HCT116 (cell line): Measurements from ENCODE around the gene HOXC4.

ENCODE experiments used
- ATF3 ChIP-seq: IDR thresholded peaks from 2 replicates; pipeline ENCODE4 v1.6.1; 2012
- CBX3 ChIP-seq: IDR thresholded peaks from 2 replicates; pipeline ENCODE4 v1.6.1; 2012; ENCODE audit warnings: low read depth
- CEBPB ChIP-seq: IDR thresholded peaks from 2 replicates; pipeline ENCODE4 v1.6.1; 2012; ENCODE audit warnings: low read depth
- EZH2 ChIP-seq: fragments of 200-600 bp; sonication (generic); IDR thresholded peaks from 2 replicates; pipeline ENCODE4 v1.6.1; 2017; ENCODE audit warnings: antibody characterized with exemption, mixed run types
- FOSL1 ChIP-seq: IDR thresholded peaks from 2 replicates; pipeline ENCODE4 v1.6.1; 2012; ENCODE audit warnings: low read depth
- JUND ChIP-seq: IDR thresholded peaks from 2 replicates; pipeline ENCODE4 v1.6.1; 2012
- POLR2A ChIP-seq: IDR thresholded peaks from 2 replicates; pipeline ENCODE4 v1.7.0; 2011; ENCODE audit warnings: borderline replicate concordance; ENCODE audit not compliant: insufficient read depth, insufficient read length; ENCODE audit errors: extremely low read depth
- SIN3A ChIP-seq: IDR thresholded peaks from 2 replicates; pipeline ENCODE4 v1.6.1; 2012; ENCODE audit warnings: low read depth
- SRF ChIP-seq: IDR thresholded peaks from 2 replicates; pipeline ENCODE4 v1.6.1; 2012; ENCODE audit warnings: low read depth
- TF ChIP-seq, protein P1 (sequence below): IDR thresholded peaks from 2 replicates; pipeline ENCODE4 v1.6.1; 2011; ENCODE audit warnings: mild to moderate bottlenecking, low read length, moderate library complexity; ENCODE audit not compliant: insufficient replicate concordance; ENCODE audit errors: extremely low read depth
- TF ChIP-seq, protein P2 (sequence below): IDR thresholded peaks from 2 replicates; pipeline ENCODE4 v1.6.1; 2012; ENCODE audit warnings: low read depth
- TF ChIP-seq, protein P3 (sequence below), 3 experiments: fragments of 200-600 bp in 1 of 3; sonication (generic) in 1 of 3; IDR thresholded peaks in 2 of 3; conservative IDR thresholded peaks in 1 of 3; 2 replicates each; pipeline ENCODE4 v1.5.1; 2012 to 2017; ENCODE audit warnings: low read depth in 2 of 3, low read length in 2 of 3, antibody characterized with exemption in 1 of 3, borderline replicate concordance in 1 of 3, control low read depth in 1 of 3, mild to moderate bottlenecking in 1 of 3, mixed read lengths in 1 of 3, mixed run types in 1 of 3, moderate library complexity in 1 of 3; ENCODE audit not compliant: insufficient read depth in 1 of 3

DNA sequence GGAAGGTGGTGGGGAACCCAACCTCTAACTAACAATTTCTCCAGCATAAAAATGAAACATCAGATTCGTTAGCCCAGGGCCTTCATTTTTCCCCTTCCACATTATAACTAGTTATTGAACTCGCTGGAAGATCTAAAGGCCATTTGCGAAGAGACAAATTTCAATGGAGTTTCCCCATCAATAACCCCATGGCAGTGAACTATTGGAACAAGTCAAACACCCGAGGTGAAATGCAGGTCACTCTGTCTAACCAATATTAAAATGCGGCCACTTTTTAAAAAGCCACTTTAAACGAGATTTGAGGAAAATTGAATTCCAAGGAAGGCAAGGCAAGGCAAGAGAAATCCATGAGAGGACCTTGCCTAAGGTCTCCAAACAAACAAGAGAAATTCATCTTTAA is 4.5 kb upstream of the HOXC4 start:
- no peak for TF ChIP-seq CEBPB
- TF ChIP-seq, protein P1, sequence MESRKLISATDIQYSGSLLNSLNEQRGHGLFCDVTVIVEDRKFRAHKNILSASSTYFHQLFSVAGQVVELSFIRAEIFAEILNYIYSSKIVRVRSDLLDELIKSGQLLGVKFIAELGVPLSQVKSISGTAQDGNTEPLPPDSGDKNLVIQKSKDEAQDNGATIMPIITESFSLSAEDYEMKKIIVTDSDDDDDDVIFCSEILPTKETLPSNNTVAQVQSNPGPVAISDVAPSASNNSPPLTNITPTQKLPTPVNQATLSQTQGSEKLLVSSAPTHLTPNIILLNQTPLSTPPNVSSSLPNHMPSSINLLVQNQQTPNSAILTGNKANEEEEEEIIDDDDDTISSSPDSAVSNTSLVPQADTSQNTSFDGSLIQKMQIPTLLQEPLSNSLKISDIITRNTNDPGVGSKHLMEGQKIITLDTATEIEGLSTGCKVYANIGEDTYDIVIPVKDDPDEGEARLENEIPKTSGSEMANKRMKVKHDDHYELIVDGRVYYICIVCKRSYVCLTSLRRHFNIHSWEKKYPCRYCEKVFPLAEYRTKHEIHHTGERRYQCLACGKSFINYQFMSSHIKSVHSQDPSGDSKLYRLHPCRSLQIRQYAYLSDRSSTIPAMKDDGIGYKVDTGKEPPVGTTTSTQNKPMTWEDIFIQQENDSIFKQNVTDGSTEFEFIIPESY = no peak
- TF ChIP-seq, protein P2, sequence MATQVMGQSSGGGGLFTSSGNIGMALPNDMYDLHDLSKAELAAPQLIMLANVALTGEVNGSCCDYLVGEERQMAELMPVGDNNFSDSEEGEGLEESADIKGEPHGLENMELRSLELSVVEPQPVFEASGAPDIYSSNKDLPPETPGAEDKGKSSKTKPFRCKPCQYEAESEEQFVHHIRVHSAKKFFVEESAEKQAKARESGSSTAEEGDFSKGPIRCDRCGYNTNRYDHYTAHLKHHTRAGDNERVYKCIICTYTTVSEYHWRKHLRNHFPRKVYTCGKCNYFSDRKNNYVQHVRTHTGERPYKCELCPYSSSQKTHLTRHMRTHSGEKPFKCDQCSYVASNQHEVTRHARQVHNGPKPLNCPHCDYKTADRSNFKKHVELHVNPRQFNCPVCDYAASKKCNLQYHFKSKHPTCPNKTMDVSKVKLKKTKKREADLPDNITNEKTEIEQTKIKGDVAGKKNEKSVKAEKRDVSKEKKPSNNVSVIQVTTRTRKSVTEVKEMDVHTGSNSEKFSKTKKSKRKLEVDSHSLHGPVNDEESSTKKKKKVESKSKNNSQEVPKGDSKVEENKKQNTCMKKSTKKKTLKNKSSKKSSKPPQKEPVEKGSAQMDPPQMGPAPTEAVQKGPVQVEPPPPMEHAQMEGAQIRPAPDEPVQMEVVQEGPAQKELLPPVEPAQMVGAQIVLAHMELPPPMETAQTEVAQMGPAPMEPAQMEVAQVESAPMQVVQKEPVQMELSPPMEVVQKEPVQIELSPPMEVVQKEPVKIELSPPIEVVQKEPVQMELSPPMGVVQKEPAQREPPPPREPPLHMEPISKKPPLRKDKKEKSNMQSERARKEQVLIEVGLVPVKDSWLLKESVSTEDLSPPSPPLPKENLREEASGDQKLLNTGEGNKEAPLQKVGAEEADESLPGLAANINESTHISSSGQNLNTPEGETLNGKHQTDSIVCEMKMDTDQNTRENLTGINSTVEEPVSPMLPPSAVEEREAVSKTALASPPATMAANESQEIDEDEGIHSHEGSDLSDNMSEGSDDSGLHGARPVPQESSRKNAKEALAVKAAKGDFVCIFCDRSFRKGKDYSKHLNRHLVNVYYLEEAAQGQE = no peak
- TF ChIP-seq POLR2A = no peak
- TF ChIP-seq FOSL1 = no peak
- TF ChIP-seq ATF3 = no peak
- TF ChIP-seq SIN3A = no peak
- no peak for TF ChIP-seq SRF
- no peak for TF ChIP-seq EZH2
- TF ChIP-seq JUND = no peak
- no peak for TF ChIP-seq CBX3
- TF ChIP-seq, protein P3, sequence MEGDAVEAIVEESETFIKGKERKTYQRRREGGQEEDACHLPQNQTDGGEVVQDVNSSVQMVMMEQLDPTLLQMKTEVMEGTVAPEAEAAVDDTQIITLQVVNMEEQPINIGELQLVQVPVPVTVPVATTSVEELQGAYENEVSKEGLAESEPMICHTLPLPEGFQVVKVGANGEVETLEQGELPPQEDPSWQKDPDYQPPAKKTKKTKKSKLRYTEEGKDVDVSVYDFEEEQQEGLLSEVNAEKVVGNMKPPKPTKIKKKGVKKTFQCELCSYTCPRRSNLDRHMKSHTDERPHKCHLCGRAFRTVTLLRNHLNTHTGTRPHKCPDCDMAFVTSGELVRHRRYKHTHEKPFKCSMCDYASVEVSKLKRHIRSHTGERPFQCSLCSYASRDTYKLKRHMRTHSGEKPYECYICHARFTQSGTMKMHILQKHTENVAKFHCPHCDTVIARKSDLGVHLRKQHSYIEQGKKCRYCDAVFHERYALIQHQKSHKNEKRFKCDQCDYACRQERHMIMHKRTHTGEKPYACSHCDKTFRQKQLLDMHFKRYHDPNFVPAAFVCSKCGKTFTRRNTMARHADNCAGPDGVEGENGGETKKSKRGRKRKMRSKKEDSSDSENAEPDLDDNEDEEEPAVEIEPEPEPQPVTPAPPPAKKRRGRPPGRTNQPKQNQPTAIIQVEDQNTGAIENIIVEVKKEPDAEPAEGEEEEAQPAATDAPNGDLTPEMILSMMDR (IDR thresholded peaks at IDR 0.05 in 2 of 3, conservative IDR thresholded peaks at IDR 0.05 in 1 of 3; ENCODE audit: borderline replicate concordance in 1 of 3, insufficient read depth in 1 of 3, low read depth in 2 of 3, low read length in 2 of 3) = no peak
